Cardiac fibroblast (primary cell): ENCODE measurements around the gene RPS21.
A peak's percentile ranks its signal among the peaks of the same experiment; 100 is the strongest.

Experiments
- DNase-seq, 2 donors: peaks; one replicate each; pipeline versions ENCODE4 v3.0.0 to v3.0.0-alpha.2; 2010; ENCODE audit warnings: low read depth in 2 of 2
- H3K4me3 ChIP-seq, 2 donors: replicated peaks in 1 of 2; 1 replicate in 1 of 2; 2 replicates in 1 of 2; pipeline ENCODE4 v1.5.1; 2011; ENCODE audit warnings: low read depth in 2 of 2, low read length in 2 of 2, mild to moderate bottlenecking in 2 of 2, moderate library complexity in 1 of 2
- CTCF ChIP-seq: IDR thresholded peaks from one replicate; pipeline ENCODE4 v1.5.1; 2011; ENCODE audit warnings: low read depth, mild to moderate bottlenecking, low read length, inconsistent platforms

RPS21 gene

GRCh38 chr20:62353289-62354030 is 33.4 kb upstream of the RPS21 start:
- H3K4me3 ChIP-seq = no peak overlapping the region
- no peak for TF ChIP-seq CTCF
- no peak for DNase-seq

DNA sequence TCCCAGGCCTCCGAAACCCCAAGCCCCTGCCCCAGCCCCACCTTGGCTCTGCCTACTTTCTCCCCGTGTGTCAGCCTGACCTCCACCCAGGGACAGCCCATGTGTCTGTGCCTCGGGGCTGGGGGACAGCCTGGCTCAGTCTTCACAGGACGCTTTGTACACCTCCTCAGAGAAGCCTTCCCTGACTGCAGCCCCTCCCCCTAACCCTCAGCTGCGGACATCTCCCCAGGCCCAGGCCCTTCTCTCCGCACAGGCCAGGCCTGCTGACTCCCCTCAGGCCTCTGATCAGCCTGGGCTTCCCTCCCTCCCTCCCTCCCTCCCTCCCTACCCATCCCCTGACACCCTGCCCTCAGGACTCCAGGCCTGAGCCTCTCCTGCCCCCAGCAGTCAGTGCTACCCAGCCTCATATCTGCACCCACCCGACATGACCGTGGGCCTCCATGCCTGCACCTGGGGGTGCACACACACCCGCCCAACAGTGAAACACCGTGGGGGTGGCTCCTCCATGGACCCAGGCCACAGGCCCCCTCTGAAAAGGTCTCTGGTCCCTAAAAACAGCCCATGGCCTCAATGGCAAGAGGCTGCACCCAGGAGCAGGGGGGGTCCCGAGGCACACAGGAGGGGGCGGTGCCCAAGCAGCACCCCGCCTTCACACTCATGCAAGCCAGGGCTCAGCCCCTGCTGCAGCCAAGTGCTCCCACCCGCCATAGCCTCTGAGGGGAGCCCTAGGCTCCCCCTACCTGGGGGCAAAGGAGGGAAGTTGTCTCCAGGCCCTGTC is 32.7 kb upstream of the RPS21 start:
- TF ChIP-seq CTCF = no peak
- no peak overlapping the region for H3K4me3 ChIP-seq
- DNase-seq = no peak

GRCh38 chr20:62354811-62355341 is 32.0 kb upstream of the RPS21 start:
- TF ChIP-seq CTCF = no peak
- no peak overlapping the region for H3K4me3 ChIP-seq

DNA sequence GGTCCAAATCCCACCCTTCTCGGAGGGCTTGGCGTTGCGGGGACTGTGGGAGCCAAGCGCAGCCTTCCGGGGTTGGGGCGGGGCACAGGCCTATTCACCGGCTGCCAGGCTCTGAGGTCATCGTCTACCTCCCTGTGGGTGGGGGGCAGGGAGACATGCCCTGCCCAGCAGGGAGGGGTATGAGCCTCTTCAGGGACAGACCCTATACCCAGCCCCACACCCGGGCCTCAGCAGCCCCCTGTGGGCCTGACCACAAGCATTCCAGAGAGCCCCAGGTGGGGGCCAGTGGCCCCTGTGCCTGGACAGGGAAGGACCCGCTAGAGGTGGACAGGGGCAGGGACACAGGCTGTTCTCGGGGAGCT is 31.4 kb upstream of the RPS21 start:
- TF ChIP-seq CTCF = no peak
- H3K4me3 ChIP-seq = no peak overlapping the region
- DNase-seq = peak; percentile 50 to 68

More at GRCh38 chr20:62354811-62355341, 32.0 kb upstream of the RPS21 start:
- DNase-seq = no peak

DNA sequence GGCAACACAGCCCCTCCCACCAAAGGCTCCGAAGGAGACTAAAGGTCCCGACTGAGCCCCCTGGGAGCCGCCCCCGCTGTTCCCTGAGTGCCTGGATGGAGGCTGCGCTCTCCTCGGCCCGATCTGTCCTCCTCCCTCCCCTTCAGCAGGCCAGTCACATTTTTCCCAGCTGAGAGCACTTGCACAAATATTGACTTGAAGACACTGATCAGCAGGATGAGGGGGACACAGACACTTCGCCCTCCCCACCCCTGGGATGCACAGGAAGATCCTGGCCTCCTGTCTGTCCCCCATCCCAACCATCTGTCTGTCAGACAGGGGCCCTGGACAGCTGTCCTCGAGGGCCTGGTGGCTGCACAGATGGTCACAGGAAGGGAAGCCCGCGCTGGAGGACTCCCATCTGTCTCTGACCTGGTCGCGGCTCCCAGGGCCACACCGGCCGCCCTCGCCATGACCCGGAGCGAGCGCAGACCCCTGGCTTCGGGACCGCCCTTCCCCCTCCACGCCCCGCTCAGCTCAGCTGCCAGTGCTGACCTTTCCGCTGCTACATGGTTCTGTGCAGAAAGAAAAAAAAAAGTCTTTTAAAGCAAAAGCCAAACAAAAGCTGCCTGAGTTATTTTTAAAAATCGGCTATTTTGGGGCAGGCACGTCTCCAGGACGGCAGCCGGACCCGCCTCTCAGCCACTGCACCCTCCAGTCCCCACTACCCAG is 30.9 kb upstream of the RPS21 start:
- no peak overlapping the region for H3K4me3 ChIP-seq
- peak; percentile 33 to 72 for DNase-seq
- no peak for TF ChIP-seq CTCF

- H3K4me3 ChIP-seq = no peak overlapping the region
- no peak for DNase-seq
- no peak for TF ChIP-seq CTCF
These were observed 30.2 kb upstream of the RPS21 start for GRCh38 chr20:62356589-62357186.
